Neural progenitor cell (in vitro differentiated cells): ENCODE results near the gene TMEM219.

Experiments used
- CTCF ChIP-seq: fragments of 200-600 bp; sonication (generic); IDR thresholded peaks from 2 replicates; pipeline ENCODE4 v1.5.1; 2017; ENCODE audit warnings: antibody characterized with exemption, mild to moderate bottlenecking
- EZH2 ChIP-seq: fragments of 200-600 bp; sonication (generic); IDR thresholded peaks from 2 replicates; pipeline ENCODE4 v1.6.1; 2017; ENCODE audit warnings: antibody characterized with exemption, mild to moderate bottlenecking, moderate library complexity
- EZH2phosphoT487 ChIP-seq: fragments of 200-600 bp; sonication (generic); IDR thresholded peaks from 2 replicates; pipeline ENCODE4 v1.6.1; 2017; ENCODE audit warnings: antibody characterized with exemption

- no peak for TF ChIP-seq CTCF
- no peak for TF ChIP-seq EZH2
- TF ChIP-seq EZH2phosphoT487: no peak
Measured at GRCh38 chr16:30004811-30005242, 42.9 kb downstream of the TMEM219 start.
